ENCODE data around the gene CEPT1. TPM values are rescaled to one million over a fixed set of nuclear protein-coding genes. Genes with fewer than 3 reads are reported as not detected.

CEPT1 gene
- total and polyA plus RNA-seq, 10 of the 15 experiments (the other 5 are each of a cell fraction or from before 2014, with no cell fraction given): 29.4 to 77.9 (median 54.8) TPM

DNA sequence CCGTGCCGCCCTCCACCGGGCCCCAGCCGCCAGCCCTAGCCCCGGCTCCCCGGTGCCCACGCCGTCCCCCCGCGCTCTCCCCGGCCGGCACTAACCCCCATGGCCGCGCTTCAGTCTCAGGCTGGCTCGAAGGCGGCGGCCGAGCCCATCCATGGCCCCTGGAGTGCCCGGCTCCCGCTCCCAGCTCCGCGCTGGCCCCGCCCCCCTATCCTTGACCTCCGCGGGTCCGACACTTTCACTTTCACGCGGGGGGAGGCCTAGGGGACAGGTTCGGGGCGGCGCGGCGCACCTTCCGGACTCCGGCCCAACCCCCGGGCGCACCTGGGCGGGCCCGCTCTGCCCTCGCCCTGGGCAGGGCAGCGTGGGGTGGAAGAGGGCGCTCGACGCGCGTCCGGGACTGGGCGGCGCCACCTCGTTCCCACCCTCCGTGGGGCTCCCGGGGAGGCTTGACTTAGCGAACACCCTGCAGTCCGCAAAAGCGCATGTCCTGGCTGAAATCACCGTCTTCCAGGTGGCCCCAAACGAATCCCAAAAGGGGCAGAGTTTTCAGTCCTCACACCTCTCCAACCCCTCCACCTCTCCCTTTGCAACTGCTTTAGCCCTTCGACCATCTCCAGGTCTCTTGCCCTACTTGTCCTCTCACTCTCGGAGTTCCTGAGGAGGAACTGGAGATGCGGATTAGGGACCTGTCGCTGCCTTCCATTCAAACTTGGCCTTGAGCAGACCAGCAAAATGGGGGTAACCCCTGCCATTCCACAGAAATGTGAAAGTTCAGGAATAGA, 64.4 kb downstream of the CEPT1 start (continued):
- TF ChIP-seq, protein P1, sequence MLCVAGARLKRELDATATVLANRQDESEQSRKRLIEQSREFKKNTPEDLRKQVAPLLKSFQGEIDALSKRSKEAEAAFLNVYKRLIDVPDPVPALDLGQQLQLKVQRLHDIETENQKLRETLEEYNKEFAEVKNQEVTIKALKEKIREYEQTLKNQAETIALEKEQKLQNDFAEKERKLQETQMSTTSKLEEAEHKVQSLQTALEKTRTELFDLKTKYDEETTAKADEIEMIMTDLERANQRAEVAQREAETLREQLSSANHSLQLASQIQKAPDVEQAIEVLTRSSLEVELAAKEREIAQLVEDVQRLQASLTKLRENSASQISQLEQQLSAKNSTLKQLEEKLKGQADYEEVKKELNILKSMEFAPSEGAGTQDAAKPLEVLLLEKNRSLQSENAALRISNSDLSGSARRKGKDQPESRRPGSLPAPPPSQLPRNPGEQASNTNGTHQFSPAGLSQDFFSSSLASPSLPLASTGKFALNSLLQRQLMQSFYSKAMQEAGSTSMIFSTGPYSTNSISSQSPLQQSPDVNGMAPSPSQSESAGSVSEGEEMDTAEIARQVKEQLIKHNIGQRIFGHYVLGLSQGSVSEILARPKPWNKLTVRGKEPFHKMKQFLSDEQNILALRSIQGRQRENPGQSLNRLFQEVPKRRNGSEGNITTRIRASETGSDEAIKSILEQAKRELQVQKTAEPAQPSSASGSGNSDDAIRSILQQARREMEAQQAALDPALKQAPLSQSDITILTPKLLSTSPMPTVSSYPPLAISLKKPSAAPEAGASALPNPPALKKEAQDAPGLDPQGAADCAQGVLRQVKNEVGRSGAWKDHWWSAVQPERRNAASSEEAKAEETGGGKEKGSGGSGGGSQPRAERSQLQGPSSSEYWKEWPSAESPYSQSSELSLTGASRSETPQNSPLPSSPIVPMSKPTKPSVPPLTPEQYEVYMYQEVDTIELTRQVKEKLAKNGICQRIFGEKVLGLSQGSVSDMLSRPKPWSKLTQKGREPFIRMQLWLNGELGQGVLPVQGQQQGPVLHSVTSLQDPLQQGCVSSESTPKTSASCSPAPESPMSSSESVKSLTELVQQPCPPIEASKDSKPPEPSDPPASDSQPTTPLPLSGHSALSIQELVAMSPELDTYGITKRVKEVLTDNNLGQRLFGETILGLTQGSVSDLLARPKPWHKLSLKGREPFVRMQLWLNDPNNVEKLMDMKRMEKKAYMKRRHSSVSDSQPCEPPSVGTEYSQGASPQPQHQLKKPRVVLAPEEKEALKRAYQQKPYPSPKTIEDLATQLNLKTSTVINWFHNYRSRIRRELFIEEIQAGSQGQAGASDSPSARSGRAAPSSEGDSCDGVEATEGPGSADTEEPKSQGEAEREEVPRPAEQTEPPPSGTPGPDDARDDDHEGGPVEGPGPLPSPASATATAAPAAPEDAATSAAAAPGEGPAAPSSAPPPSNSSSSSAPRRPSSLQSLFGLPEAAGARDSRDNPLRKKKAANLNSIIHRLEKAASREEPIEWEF (IDR thresholded peaks at IDR 0.05; ENCODE audit: insufficient replicate concordance, low read depth, low read length): no peak
- no peak for TF ChIP-seq JUND (IDR thresholded peaks at IDR 0.05; ENCODE audit: low read depth, low read length)
- no peak for TF ChIP-seq CBX3 (IDR thresholded peaks at IDR 0.05; ENCODE audit: borderline replicate concordance, low read depth)
- TF ChIP-seq, protein P2, sequence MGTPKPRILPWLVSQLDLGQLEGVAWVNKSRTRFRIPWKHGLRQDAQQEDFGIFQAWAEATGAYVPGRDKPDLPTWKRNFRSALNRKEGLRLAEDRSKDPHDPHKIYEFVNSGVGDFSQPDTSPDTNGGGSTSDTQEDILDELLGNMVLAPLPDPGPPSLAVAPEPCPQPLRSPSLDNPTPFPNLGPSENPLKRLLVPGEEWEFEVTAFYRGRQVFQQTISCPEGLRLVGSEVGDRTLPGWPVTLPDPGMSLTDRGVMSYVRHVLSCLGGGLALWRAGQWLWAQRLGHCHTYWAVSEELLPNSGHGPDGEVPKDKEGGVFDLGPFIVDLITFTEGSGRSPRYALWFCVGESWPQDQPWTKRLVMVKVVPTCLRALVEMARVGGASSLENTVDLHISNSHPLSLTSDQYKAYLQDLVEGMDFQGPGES (IDR thresholded peaks at IDR 0.05): no peak
- TF ChIP-seq NR2C1 (IDR thresholded peaks at IDR 0.05): peak; percentile 42
- no peak for TF ChIP-seq NFYA (IDR thresholded peaks at IDR 0.05; ENCODE audit: borderline replicate concordance, low read depth, low read length)
- TF ChIP-seq, protein P3, sequence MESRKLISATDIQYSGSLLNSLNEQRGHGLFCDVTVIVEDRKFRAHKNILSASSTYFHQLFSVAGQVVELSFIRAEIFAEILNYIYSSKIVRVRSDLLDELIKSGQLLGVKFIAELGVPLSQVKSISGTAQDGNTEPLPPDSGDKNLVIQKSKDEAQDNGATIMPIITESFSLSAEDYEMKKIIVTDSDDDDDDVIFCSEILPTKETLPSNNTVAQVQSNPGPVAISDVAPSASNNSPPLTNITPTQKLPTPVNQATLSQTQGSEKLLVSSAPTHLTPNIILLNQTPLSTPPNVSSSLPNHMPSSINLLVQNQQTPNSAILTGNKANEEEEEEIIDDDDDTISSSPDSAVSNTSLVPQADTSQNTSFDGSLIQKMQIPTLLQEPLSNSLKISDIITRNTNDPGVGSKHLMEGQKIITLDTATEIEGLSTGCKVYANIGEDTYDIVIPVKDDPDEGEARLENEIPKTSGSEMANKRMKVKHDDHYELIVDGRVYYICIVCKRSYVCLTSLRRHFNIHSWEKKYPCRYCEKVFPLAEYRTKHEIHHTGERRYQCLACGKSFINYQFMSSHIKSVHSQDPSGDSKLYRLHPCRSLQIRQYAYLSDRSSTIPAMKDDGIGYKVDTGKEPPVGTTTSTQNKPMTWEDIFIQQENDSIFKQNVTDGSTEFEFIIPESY (IDR thresholded peaks at IDR 0.05): no peak
- peak; percentile 56 for TF ChIP-seq POLR2A (IDR thresholded peaks at IDR 0.05; ENCODE audit: low read depth, low read length)
- TF ChIP-seq ZNF274 (IDR thresholded peaks at IDR 0.05; ENCODE audit: insufficient read depth, insufficient read length): no peak
- TF ChIP-seq, protein P4, sequence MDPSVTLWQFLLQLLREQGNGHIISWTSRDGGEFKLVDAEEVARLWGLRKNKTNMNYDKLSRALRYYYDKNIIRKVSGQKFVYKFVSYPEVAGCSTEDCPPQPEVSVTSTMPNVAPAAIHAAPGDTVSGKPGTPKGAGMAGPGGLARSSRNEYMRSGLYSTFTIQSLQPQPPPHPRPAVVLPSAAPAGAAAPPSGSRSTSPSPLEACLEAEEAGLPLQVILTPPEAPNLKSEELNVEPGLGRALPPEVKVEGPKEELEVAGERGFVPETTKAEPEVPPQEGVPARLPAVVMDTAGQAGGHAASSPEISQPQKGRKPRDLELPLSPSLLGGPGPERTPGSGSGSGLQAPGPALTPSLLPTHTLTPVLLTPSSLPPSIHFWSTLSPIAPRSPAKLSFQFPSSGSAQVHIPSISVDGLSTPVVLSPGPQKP (IDR thresholded peaks at IDR 0.05; ENCODE audit: low read depth, low read length): peak; percentile 21; the same call in 1 of the 2 replicates
- TF ChIP-seq RCOR1 (conservative IDR thresholded peaks at IDR 0.05; ENCODE audit: low read depth, low read length): no peak; the same call in 1 of the 2 replicates
- TF ChIP-seq, protein P5, sequence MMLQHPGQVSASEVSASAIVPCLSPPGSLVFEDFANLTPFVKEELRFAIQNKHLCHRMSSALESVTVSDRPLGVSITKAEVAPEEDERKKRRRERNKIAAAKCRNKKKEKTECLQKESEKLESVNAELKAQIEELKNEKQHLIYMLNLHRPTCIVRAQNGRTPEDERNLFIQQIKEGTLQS (IDR thresholded peaks at IDR 0.05; ENCODE audit: borderline replicate concordance, extremely low read depth, low read depth, low read length): no peak
- TF ChIP-seq, protein P6, sequence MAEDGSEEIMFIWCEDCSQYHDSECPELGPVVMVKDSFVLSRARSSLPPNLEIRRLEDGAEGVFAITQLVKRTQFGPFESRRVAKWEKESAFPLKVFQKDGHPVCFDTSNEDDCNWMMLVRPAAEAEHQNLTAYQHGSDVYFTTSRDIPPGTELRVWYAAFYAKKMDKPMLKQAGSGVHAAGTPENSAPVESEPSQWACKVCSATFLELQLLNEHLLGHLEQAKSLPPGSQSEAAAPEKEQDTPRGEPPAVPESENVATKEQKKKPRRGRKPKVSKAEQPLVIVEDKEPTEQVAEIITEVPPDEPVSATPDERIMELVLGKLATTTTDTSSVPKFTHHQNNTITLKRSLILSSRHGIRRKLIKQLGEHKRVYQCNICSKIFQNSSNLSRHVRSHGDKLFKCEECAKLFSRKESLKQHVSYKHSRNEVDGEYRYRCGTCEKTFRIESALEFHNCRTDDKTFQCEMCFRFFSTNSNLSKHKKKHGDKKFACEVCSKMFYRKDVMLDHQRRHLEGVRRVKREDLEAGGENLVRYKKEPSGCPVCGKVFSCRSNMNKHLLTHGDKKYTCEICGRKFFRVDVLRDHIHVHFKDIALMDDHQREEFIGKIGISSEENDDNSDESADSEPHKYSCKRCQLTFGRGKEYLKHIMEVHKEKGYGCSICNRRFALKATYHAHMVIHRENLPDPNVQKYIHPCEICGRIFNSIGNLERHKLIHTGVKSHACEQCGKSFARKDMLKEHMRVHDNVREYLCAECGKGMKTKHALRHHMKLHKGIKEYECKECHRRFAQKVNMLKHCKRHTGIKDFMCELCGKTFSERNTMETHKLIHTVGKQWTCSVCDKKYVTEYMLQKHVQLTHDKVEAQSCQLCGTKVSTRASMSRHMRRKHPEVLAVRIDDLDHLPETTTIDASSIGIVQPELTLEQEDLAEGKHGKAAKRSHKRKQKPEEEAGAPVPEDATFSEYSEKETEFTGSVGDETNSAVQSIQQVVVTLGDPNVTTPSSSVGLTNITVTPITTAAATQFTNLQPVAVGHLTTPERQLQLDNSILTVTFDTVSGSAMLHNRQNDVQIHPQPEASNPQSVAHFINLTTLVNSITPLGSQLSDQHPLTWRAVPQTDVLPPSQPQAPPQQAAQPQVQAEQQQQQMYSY (CRISPR knock-in tag; IDR thresholded peaks at IDR 0.05): no peak
- peak; percentile 95 for TF ChIP-seq IKZF1 (conservative IDR thresholded peaks at IDR 0.05)
- peak; percentile 61; the same call in 1 of the 2 replicates for TF ChIP-seq POLR2AphosphoS2 (IDR thresholded peaks at IDR 0.05; ENCODE audit: low read depth, low read length)

Data from GM12878 (cell line).